Lower leg skin (tissue), 4 donors: Measurements from ENCODE around the gene CTSS. TPM values are rescaled to one million over a fixed set of nuclear protein-coding genes. Genes with fewer than 3 reads are reported as not detected.

Experiments
- DNase-seq, 2 donors: peaks; one replicate each; pipeline ENCODE4 v3.0.0-alpha.2; 2019; ENCODE audit warnings: low spot score in 2 of 2
- H3K4me3 ChIP-seq: fragments of 200-600 bp; sonication (generic); 2 replicates; pipeline ENCODE4 v1.5.1; 2017; ENCODE audit warnings: mild to moderate bottlenecking, low read depth; ENCODE audit not compliant: poor library complexity, severe bottlenecking
- CTCF ChIP-seq, 3 donors: fragments of 450-650 bp; IDR thresholded peaks; one replicate each; pipeline ENCODE4 v1.5.1; 2016; ENCODE audit warnings: antibody characterized with exemption in 3 of 3, mild to moderate bottlenecking in 3 of 3, moderate library complexity in 2 of 3
- POLR2A ChIP-seq, 2 donors: fragments of 450-650 bp; IDR thresholded peaks; one replicate each; pipeline ENCODE4 v1.6.1; 2016 to 2017; ENCODE audit warnings: antibody characterized with exemption in 2 of 2, mild to moderate bottlenecking in 1 of 2, moderate library complexity in 1 of 2
- WGBS, 2 donors: methylation state at CpG; one replicate each; pipeline ENCODE4 v1.1.5; 2018; 5-methylcytosine and 5-hydroxymethylcytosine counted together
- intact Hi-C: fragments of 100-400 bp; cut with DNase I; formaldehyde crosslinking; loops from one replicate; pipeline ENCODE4 v1.15.0; 2023; ENCODE audit warnings: low total_unique reads
- total RNA-seq, 4 donors: library from RNA; depleted of rRNA; stranded (reverse); fragments of >200 nt; gene quantifications; one replicate each; pipeline ENCODE4 v1.1.0, GENCODE V29; 2016

CTSS gene
- total RNA-seq, 4 donors from 2014 or later: 11.4 to 33.4 (median 19.9) TPM

- intact Hi-C loops: no loop called here
- TF ChIP-seq CTCF (IDR thresholded peaks at IDR 0.05): no peak
- no peak for TF ChIP-seq POLR2A (IDR thresholded peaks at IDR 0.05)
- no peak overlapping the region for H3K4me3 ChIP-seq
- DNase-seq: no peak
- 17 to 24% methylated on average over 1 of the region's 1 CpG for WGBS, 2 donors
These were observed 69.4 kb downstream of the CTSS start for GRCh38 chr1:150696162-150696561.

GRCh38 chr1:150695561-150695960 is 70.0 kb downstream of the CTSS start:
- no peak for DNase-seq
- TF ChIP-seq POLR2A (IDR thresholded peaks at IDR 0.05): no peak
- no peak for TF ChIP-seq CTCF (IDR thresholded peaks at IDR 0.05)
- WGBS, 2 donors: 53 to 54% methylated on average over 4 of the region's 4 CpGs
- intact Hi-C loops: no loop called here
- H3K4me3 ChIP-seq: no peak overlapping the region

DNA sequence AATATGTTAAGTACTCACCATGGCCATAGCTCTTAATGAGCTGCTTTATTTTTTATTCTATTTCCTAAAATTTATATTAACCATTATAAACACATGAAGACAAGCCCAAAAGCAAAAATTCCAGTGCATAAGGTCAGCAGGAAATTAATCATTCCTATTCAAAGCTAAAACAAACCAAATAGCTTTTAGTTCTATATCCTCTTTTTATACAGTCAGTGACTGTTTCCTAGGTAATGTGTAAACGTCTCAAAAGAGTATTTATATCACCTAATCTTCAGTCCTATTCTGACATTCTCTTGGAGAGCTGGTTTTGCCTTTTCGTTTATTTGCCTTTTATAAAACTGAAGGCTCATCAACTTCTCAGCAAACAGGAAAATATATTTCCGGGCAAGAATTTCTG is 72.9 kb downstream of the CTSS start:
- TF ChIP-seq CTCF (IDR thresholded peaks at IDR 0.05): no peak
- TF ChIP-seq POLR2A (IDR thresholded peaks at IDR 0.05): no peak
- 72 to 73% methylated on average over 3 of the region's 3 CpGs for WGBS, 2 donors
- no peak overlapping the region for H3K4me3 ChIP-seq
- intact Hi-C loops: no loop called here
- DNase-seq: no peak

DNA sequence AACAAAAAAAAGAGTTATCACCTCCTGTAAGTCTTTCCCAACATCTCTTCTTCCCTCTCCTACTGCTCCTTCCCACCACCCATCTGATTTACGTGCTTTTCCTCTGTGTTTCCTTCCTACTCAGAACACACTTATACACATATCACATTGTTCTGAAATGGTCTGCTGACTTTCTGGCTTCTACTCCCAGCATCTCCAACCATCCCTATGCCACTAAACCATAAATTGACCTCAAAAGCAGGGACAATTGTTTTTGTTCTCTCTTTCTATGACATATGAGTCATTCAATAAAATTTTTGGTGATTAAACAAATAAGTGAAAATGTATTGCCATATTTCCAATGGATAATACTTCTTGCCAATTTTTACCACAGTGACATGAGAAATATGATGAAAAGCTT is 76.8 kb downstream of the CTSS start:
- intact Hi-C loops: no loop called here
- 78 to 86% methylated on average over 1 of the region's 1 CpG for WGBS, 2 donors

DNA sequence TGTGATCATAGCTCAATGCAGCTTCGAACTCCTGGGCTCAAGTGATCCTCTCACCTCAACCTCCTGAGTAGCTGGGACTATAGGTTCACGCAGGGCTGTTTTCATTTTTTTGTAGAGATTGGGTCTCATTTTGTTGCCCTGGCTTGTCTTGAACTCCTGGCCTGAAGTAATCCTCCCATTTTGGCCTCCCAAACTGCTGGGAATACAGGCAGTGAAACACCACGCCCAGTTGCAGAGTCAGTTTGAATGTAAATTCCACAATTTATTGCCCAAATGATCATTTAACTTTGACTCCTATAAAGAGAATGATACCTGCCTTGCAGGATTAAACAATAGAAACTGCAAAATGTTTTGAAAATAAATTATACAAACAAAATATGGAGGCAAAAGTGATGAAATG is 79.3 kb downstream of the CTSS start:
- 89 to 96% methylated on average over 3 of the region's 3 CpGs for WGBS, 2 donors

More for the DNA sequence above, 76.8 kb downstream of the CTSS start:
- DNase-seq: no peak
- TF ChIP-seq POLR2A (IDR thresholded peaks at IDR 0.05) (no peak), CTCF (IDR thresholded peaks at IDR 0.05) (no peak)
- H3K4me3 ChIP-seq: no peak overlapping the region

More for the DNA sequence above, 79.3 kb downstream of the CTSS start:
- no peak overlapping the region for H3K4me3 ChIP-seq
- DNase-seq: no peak
- TF ChIP-seq CTCF (IDR thresholded peaks at IDR 0.05): no peak
- no peak for TF ChIP-seq POLR2A (IDR thresholded peaks at IDR 0.05)
- intact Hi-C loops: no loop called here
